Kidney epithelial cell (primary cell): Measurements from ENCODE around the gene SPATA19. TPM values are rescaled to one million over a fixed set of nuclear protein-coding genes. Genes with fewer than 3 reads are reported as not detected.

Source experiments
- DNase-seq: peaks from one replicate; pipeline ENCODE4 v3.0.0-alpha.2; 2010; ENCODE audit warnings: low read depth
- H3K27me3 ChIP-seq: 2 replicates; pipeline ENCODE4 v1.6.0; 2011; ENCODE audit warnings: low read length; ENCODE audit not compliant: control insufficient read depth, insufficient read depth
- H3K36me3 ChIP-seq: 2 replicates; pipeline ENCODE4 v1.5.1; 2011; ENCODE audit warnings: low read length; ENCODE audit not compliant: control insufficient read depth, insufficient read depth
- H3K4me3 ChIP-seq: 2 replicates; pipeline ENCODE4 v1.5.1; 2011; ENCODE audit warnings: low read depth, mild to moderate bottlenecking, control low read depth, low read length
- total RNA-seq: library from RNA; depleted of rRNA; stranded (reverse); fragments of >200 nt; gene quantifications from 2 replicates; pipeline ENCODE4 v1.2.3, GENCODE V29; 2015
- TF ChIP-seq, protein P1 (sequence below): IDR thresholded peaks from 2 replicates; pipeline ENCODE4 v1.5.1; 2011; ENCODE audit warnings: mild to moderate bottlenecking, moderate library complexity, low read length, control low read depth, inconsistent platforms; ENCODE audit not compliant: insufficient read depth, poor library complexity, severe bottlenecking

SPATA19 gene
- total RNA-seq, 1 donor from 2014 or later = not detected

DNA sequence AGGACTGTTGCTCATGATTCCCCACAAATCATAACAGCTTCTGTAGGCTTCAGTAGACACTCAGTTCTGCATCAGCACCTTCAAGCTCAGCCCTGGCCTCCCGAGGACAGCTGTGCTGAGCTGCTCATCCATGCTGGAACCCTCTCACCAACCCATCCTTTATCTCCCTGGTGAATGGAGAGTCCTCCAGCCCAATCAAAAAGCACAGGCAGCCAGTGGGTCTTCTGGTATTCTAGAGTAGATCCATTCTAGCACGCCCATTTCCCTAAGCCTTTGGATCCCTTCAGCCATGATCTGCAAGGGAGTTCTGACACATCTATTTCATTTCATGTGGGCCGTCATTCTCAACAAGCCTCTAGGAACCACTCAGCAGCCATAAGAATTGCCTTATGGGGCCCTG lies 44.6 kb upstream of the SPATA19 start:
- Histone ChIP-seq H3K4me3 (no peak overlapping the region), H3K27me3 (peaks cover 2% of the 10 kb centered on the region), H3K36me3 (no peaks in the 10 kb centered on the region)
- DNase-seq = no peak
- TF ChIP-seq, protein P1, sequence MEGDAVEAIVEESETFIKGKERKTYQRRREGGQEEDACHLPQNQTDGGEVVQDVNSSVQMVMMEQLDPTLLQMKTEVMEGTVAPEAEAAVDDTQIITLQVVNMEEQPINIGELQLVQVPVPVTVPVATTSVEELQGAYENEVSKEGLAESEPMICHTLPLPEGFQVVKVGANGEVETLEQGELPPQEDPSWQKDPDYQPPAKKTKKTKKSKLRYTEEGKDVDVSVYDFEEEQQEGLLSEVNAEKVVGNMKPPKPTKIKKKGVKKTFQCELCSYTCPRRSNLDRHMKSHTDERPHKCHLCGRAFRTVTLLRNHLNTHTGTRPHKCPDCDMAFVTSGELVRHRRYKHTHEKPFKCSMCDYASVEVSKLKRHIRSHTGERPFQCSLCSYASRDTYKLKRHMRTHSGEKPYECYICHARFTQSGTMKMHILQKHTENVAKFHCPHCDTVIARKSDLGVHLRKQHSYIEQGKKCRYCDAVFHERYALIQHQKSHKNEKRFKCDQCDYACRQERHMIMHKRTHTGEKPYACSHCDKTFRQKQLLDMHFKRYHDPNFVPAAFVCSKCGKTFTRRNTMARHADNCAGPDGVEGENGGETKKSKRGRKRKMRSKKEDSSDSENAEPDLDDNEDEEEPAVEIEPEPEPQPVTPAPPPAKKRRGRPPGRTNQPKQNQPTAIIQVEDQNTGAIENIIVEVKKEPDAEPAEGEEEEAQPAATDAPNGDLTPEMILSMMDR = no peak

DNA sequence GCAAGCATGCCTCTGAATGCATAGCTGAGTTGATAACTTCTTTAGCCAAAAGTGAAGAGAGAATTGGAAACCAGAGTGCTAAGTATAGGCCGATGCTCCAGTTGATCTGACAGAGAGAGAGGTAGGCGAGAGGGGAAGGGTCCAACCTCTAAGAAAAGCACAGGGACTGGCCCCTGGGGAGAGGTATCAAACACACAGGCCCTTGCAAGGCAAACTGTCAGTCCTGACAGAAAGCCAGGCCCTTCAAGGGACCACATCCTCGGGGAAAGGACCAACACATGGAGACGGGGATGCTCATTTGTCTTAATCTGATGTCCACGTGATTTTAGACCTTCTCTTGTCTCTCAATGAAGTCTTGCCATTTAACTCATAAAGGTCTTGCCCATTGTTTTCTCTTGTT lies 43.9 kb upstream of the SPATA19 start:
- no peak for DNase-seq
- no peaks in the 10 kb centered on the region for H3K36me3 ChIP-seq
- TF ChIP-seq, protein P1 = no peak
- H3K27me3 ChIP-seq = peaks cover 2% of the 10 kb centered on the region
- H3K4me3 ChIP-seq = no peak overlapping the region

DNA sequence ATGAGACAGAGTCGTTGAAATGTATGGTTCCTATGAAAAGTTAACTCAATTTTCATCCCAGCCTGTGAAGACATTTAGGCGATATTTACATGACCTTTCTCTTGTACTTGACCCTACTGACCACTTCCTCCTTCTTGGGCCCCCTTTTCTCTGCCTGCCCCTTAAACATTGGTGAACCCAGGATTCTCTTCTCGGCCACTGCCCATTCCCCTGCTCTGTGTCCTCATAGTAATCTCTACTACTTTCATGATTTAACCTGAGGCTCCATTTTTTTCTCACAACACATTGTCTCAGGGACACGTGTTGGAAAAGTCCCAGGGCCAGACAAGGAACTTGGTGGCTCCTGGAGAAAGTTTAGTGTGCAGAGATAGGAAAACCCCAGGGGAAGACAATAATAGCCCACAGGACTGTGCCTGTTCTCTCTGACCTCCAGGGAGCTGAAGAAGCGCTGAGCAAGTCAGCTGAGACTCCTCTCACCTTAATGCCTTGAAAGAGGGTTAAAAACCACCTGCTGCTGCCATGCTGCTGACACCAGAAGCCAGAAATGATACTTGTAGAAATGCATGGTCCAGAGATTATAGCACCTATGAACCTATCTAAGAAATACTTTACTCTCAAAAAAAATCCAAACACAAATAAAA lies 42.5 kb upstream of the SPATA19 start:
- Histone ChIP-seq H3K4me3 (no peak overlapping the region), H3K36me3 (no peaks in the 10 kb centered on the region), H3K27me3 (peaks cover 2% of the 10 kb centered on the region)
- no peak for DNase-seq
- TF ChIP-seq, protein P1 = no peak

DNA sequence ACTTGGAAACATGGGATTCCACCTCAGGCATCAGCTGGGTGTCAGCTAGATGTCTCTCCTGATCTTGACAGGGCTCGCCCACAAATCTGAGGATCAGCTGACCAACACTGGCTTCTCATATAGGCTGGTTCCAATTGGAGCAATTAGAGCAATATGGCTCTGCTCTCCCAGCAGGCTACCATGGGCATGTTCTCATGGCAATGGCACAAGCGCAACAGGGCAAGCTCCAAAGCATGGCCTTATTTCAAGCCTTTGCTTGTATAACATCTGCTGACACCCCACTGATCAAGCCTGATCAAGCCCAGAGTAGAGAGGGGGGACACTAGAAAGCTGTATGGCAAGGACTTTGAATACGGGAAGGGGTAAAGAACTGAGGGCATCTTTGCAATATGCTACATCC lies 40.7 kb upstream of the SPATA19 start:
- H3K36me3 ChIP-seq = no peaks in the 10 kb centered on the region
- no peaks in the 10 kb centered on the region for H3K27me3 ChIP-seq
- TF ChIP-seq, protein P1 = no peak
- H3K4me3 ChIP-seq = no peak overlapping the region
- DNase-seq = no peak

DNA sequence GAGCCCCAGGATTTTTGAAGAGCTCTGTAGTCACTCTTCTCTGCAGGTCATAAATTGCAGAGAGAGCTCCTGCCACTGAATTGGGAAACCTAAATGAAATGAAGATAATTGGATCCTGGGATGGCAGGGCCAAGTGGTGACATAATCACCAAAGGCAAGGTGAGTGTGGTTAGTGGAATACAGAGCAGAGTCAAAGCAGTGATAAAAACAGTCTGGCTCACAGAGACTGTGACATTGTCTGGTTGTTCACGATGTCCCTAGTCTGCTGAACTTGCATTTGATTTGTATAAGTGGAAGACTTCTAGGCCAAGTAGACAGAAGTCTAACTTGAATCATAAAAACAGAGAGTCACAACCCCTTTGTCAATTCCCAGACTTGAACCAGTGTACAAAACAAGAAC lies 26.8 kb upstream of the SPATA19 start:
- TF ChIP-seq, protein P1 = no peak
- no peak for DNase-seq
- Histone ChIP-seq H3K36me3 (no peaks in the 10 kb centered on the region), H3K4me3 (no peak overlapping the region), H3K27me3 (no peaks in the 10 kb centered on the region)

DNA sequence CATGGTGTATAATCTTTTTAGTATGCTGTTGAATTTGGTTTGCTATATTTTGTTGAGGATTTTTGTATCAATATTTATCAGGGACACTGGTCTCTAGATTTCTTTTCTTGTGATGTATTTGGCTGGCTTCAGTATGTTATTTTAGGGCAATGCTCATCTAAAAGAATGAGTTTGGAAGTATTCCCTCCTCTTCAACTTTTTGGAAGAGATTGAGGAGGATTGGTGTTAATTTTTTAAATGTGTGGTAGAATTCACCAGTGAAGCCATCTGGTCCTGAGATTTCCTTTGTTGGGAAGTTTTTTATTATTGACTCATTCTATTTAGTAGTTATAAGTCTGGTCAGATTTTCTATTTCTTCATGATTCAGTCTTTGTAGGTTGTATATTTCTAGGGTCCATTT lies 22.1 kb upstream of the SPATA19 start:
- no peak overlapping the region for H3K4me3 ChIP-seq
- DNase-seq = no peak
- no peaks in the 10 kb centered on the region for H3K27me3 ChIP-seq
- H3K36me3 ChIP-seq = no peaks in the 10 kb centered on the region
- TF ChIP-seq, protein P1 = no peak
